Liver (tissue), 9 donors: ENCODE data around the gene SSX5. TPM values are rescaled to one million over a fixed set of nuclear protein-coding genes. Genes with fewer than 3 reads are reported as not detected.

Source experiments
- DNase-seq: peaks from one replicate; pipeline ENCODE4 v3.0.0-alpha.2; 2017; ENCODE audit warnings: low spot score
- H3K27ac ChIP-seq, 2 donors: one replicate each; pipeline ENCODE4 v1.7.0; 2013; ENCODE audit warnings: inconsistent platforms in 2 of 2, low read length in 2 of 2, control low read depth in 1 of 2, low read depth in 1 of 2, mild to moderate bottlenecking in 1 of 2
- H3K27me3 ChIP-seq, 4 donors: one replicate each; pipeline versions ENCODE4 v1.6.1 to v1.7.0; 2013; ENCODE audit warnings: low read length in 3 of 4, inconsistent platforms in 1 of 4, mild to moderate bottlenecking in 1 of 4, moderate library complexity in 1 of 4; ENCODE audit not compliant: control insufficient read depth in 4 of 4, insufficient read depth in 4 of 4
- H3K36me3 ChIP-seq, 4 donors: one replicate each; pipeline versions ENCODE4 v1.6.1 to v1.7.0; 2013; ENCODE audit warnings: low read length in 3 of 4, mild to moderate bottlenecking in 3 of 4, low read depth in 1 of 4, moderate library complexity in 1 of 4; ENCODE audit not compliant: control insufficient read depth in 4 of 4, insufficient read depth in 3 of 4
- H3K4me1 ChIP-seq, 4 donors: one replicate each; pipeline versions ENCODE4 v1.6.1 to v1.7.0; 2013; ENCODE audit warnings: low read length in 3 of 4, mild to moderate bottlenecking in 3 of 4, moderate library complexity in 1 of 4; ENCODE audit not compliant: control insufficient read depth in 4 of 4, insufficient read depth in 4 of 4
- H3K4me3 ChIP-seq, 3 donors: one replicate each; pipeline versions ENCODE4 v1.6.1 to v1.7.0; 2013; ENCODE audit warnings: low read length in 3 of 3, control low read depth in 1 of 3, low read depth in 1 of 3, mild to moderate bottlenecking in 1 of 3
- H3K9ac ChIP-seq, 2 donors: one replicate each; pipeline ENCODE4 v1.7.0; 2013; ENCODE audit warnings: low read length in 2 of 2, mild to moderate bottlenecking in 2 of 2, moderate library complexity in 2 of 2, control low read depth in 1 of 2, low read depth in 1 of 2
- H3K9me3 ChIP-seq, 4 donors: one replicate each; pipeline versions ENCODE4 v1.6.1 to v1.7.0; 2013; ENCODE audit warnings: low read length in 3 of 4; ENCODE audit not compliant: control insufficient read depth in 4 of 4
- ATF3 ChIP-seq: IDR thresholded peaks from 2 replicates; pipeline ENCODE4 v1.6.1; 2016; ENCODE audit warnings: antibody characterized with exemption
- EGR1 ChIP-seq, 2 donors: IDR thresholded peaks; 2 replicates each; pipeline ENCODE4 v1.6.1; 2016 to 2018; ENCODE audit warnings: antibody characterized with exemption in 2 of 2, low read depth in 2 of 2
- FOXA1 ChIP-seq: IDR thresholded peaks from 2 replicates; pipeline ENCODE4 v1.6.1; 2016; ENCODE audit warnings: antibody characterized with exemption
- FOXA2 ChIP-seq: IDR thresholded peaks from 2 replicates; pipeline ENCODE4 v1.6.1; 2016; ENCODE audit warnings: antibody characterized with exemption
- GABPA ChIP-seq, 2 donors: IDR thresholded peaks in 1 of 2; conservative IDR thresholded peaks in 1 of 2; 2 replicates each; pipeline ENCODE4 v1.6.1; 2016; ENCODE audit warnings: antibody characterized with exemption in 2 of 2, mild to moderate bottlenecking in 1 of 2, moderate library complexity in 1 of 2
- HNF4G ChIP-seq: IDR thresholded peaks from 2 replicates; pipeline ENCODE4 v1.6.1; 2016; ENCODE audit warnings: antibody characterized with exemption
- JUND ChIP-seq, 2 donors: IDR thresholded peaks; 2 replicates each; pipeline ENCODE4 v1.6.1; 2016; ENCODE audit warnings: antibody characterized with exemption in 2 of 2
- MAX ChIP-seq: IDR thresholded peaks from 2 replicates; pipeline ENCODE4 v1.6.1; 2016; ENCODE audit warnings: antibody characterized with exemption
- NR2F2 ChIP-seq: IDR thresholded peaks from 2 replicates; pipeline ENCODE4 v1.6.1; 2016; ENCODE audit warnings: antibody characterized with exemption
- RAD21 ChIP-seq, 2 donors: IDR thresholded peaks; 2 replicates each; pipeline ENCODE4 v1.6.1; 2016; ENCODE audit warnings: antibody characterized with exemption in 2 of 2, mild to moderate bottlenecking in 2 of 2
- REST ChIP-seq: IDR thresholded peaks from 2 replicates; pipeline ENCODE4 v1.6.1; 2016; ENCODE audit warnings: antibody characterized with exemption, mild to moderate bottlenecking
- SP1 ChIP-seq: IDR thresholded peaks from 2 replicates; pipeline ENCODE4 v1.6.1; 2018; ENCODE audit warnings: antibody characterized with exemption, mild to moderate bottlenecking
- TAF1 ChIP-seq: conservative IDR thresholded peaks from 2 replicates; pipeline ENCODE4 v1.6.1; 2016; ENCODE audit warnings: antibody characterized with exemption, mild to moderate bottlenecking
- YY1 ChIP-seq: IDR thresholded peaks from 2 replicates; pipeline ENCODE4 v1.6.1; 2016; ENCODE audit warnings: antibody characterized with exemption, mild to moderate bottlenecking
- WGBS: extraction: QIAGEN DNeasy Blood & Tissue Kit; methylation state at CpG from one replicate; pipeline ENCODE4 v1.1.7; 2013; 5-methylcytosine and 5-hydroxymethylcytosine counted together
- polyA plus RNA-seq, 2 donors: library from polyadenylated mRNA; stranded (reverse) in 1 of 2; unstranded in 1 of 2; fragments of 200-250 nt in 1 of 2; fragments of >200 nt in 1 of 2; fragmentation: Nextera tagmentation in 1 of 2; extraction: Ambion mirVana in 1 of 2; gene quantifications; one replicate each; pipeline versions ENCODE4 v1.2.1 to v1.2.3, GENCODE V29; 2013 to 2015
- total RNA-seq, 2 donors: library from RNA; depleted of rRNA; stranded (reverse); fragments of >200 nt; gene quantifications; one replicate each; pipeline ENCODE4 v1.2.3, GENCODE V29; 2014
- TF ChIP-seq, protein P1 (sequence below): fragments of 150-350 bp; IDR thresholded peaks from 2 replicates; pipeline ENCODE4 v1.5.1; 2017; ENCODE audit warnings: improper control_type of control experiment, low read depth, low read length; ENCODE audit not compliant: missing input control
- donor health status: healthy.
- donor health status: healthy.
- donor health status: healthy.
- donor health status: healthy.
- donor health status: healthy.

SSX5 gene
- total and polyA plus RNA-seq, 4 donors: not detected

GRCh38 chrX:48165241-48165640, 31.4 kb downstream of the SSX5 start:
- peaks cover 0 to 2% (median 0%) of the 10 kb centered on the region in 4 donors for H3K9me3 ChIP-seq
- 83% methylated on average over 12 of the region's 12 CpGs for WGBS
- H3K9ac ChIP-seq: no peak overlapping the region
- no peaks in the 10 kb centered on the region for H3K4me1 ChIP-seq
- no peak overlapping the region for H3K27ac ChIP-seq
- H3K27me3 ChIP-seq: no peaks in the 10 kb centered on the region
- TF ChIP-seq HNF4G (no peak), EGR1 (IDR thresholded peaks at IDR 0.05; ENCODE audit: low read depth in 2 of 2) (no peak), FOXA2 (no peak), JUND (IDR thresholded peaks at IDR 0.05) (no peak), RAD21 (IDR thresholded peaks at IDR 0.05) (no peak)
- TF ChIP-seq, protein P1, sequence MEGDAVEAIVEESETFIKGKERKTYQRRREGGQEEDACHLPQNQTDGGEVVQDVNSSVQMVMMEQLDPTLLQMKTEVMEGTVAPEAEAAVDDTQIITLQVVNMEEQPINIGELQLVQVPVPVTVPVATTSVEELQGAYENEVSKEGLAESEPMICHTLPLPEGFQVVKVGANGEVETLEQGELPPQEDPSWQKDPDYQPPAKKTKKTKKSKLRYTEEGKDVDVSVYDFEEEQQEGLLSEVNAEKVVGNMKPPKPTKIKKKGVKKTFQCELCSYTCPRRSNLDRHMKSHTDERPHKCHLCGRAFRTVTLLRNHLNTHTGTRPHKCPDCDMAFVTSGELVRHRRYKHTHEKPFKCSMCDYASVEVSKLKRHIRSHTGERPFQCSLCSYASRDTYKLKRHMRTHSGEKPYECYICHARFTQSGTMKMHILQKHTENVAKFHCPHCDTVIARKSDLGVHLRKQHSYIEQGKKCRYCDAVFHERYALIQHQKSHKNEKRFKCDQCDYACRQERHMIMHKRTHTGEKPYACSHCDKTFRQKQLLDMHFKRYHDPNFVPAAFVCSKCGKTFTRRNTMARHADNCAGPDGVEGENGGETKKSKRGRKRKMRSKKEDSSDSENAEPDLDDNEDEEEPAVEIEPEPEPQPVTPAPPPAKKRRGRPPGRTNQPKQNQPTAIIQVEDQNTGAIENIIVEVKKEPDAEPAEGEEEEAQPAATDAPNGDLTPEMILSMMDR: no peak
- no peaks in the 10 kb centered on the region for H3K36me3 ChIP-seq
- DNase-seq: no peak
- no peak overlapping the region for H3K4me3 ChIP-seq

DNA sequence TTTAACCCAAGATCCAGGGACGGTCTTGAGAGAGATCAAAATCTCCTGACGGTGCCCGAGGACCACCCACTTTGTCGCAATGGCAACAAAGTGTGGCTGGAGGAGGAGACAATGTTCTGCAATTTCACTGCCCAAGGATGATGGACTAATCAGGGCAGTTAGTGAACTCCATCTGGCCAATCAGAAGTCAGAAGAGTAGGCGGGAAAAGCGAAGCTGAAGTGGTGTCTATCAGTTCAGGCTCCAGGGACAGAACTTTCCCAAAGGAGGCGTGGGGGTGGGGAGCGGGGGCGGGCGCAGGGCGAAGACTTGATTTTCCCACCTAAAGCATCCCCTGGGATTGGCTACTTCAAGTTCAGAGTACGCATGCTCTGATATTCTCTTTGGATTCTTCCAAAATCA, 40.6 kb downstream of the SSX5 start:
- H3K4me1 ChIP-seq: no peaks in the 10 kb centered on the region
- H3K27me3 ChIP-seq: no peaks in the 10 kb centered on the region
- no peaks in the 10 kb centered on the region for H3K36me3 ChIP-seq
- DNase-seq: no peak
- H3K9me3 ChIP-seq: no peaks in the 10 kb centered on the region
- WGBS: 87% methylated on average over 12 of the region's 12 CpGs
- H3K9ac ChIP-seq: no peak overlapping the region
- H3K27ac ChIP-seq: no peak overlapping the region
- TF ChIP-seq ATF3 (no peak), EGR1 (IDR thresholded peaks at IDR 0.05; ENCODE audit: low read depth in 2 of 2) (no peak), YY1 (no peak), NR2F2 (no peak), MAX (no peak), FOXA2 (no peak), FOXA1 (no peak), JUND (IDR thresholded peaks at IDR 0.05) (no peak), GABPA (IDR thresholded peaks at IDR 0.05 in 1 of 2, conservative IDR thresholded peaks at IDR 0.05 in 1 of 2) (no peak), REST (no peak), SP1 (no peak), TAF1 (no peak)
- TF ChIP-seq, protein P1: no peak
- no peak overlapping the region for H3K4me3 ChIP-seq
